Umbilical cord (tissue), 2 donors: Measurements from ENCODE around the gene HOOK2. TPM values are rescaled to one million over a fixed set of nuclear protein-coding genes. Genes with fewer than 3 reads are reported as not detected.
A peak's percentile ranks its signal among the peaks of the same experiment; 100 is the strongest.
"Not testable (repeated sequence)": the region's sequence is repeated elsewhere in the genome, so short reads cannot be mapped to it uniquely, and the experiment has no call there.

Source experiments
- DNase-seq: peaks from one replicate; pipeline ENCODE4 v3.0.0-alpha.2; 2015; ENCODE audit warnings: low spot score
- total RNA-seq: library from RNA; depleted of rRNA; stranded (reverse); fragments of >200 nt; gene quantifications from one replicate; pipeline ENCODE4 v1.2.3, GENCODE V29; 2014; ENCODE audit warnings: low replicate concordance; ENCODE audit not compliant: insufficient read depth

HOOK2 gene
- total RNA-seq, result 17.1 TPM

- DNase-seq, result peak; percentile 60
Observed at GRCh38 chr19:12774588-12775555, at the start of gene HOOK2. TSS of gene HOOK2 (minus strand) at chr19:12775552. CDS start at chr19:12775449, 103 bp downstream.

- no peak for DNase-seq
Observed at GRCh38 chr19:12821761-12822160, 46.4 kb upstream of the HOOK2 start.

- not testable (repeated sequence) for DNase-seq
Observed at GRCh38 chr19:12817810-12818209, 42.5 kb upstream of the HOOK2 start.

GRCh38 chr19:12817188-12817587 lies 41.8 kb upstream of the HOOK2 start:
- not testable (repeated sequence) for DNase-seq

- no peak for DNase-seq
Observed at GRCh38 chr19:12815088-12815487, 39.7 kb upstream of the HOOK2 start.

- DNase-seq, result peak; percentile 92
Observed at GRCh38 chr19:12806242-12807081, 31.1 kb upstream of the HOOK2 start, which contains the start of gene RNASEH2A. TSS of gene RNASEH2A (plus strand) at chr19:12806584. CDS start at chr19:12806674, 90 bp downstream.

- DNase-seq, result no peak
Observed at GRCh38 chr19:12804051-12804450, 28.7 kb upstream of the HOOK2 start.

- DNase-seq, result peak; percentile 14
Observed at GRCh38 chr19:12802267-12803106, 27.1 kb upstream of the HOOK2 start.

- peak; percentile 65 for DNase-seq
Observed at GRCh38 chr19:12801466-12802266, 26.3 kb upstream of the HOOK2 start, which contains the start of the genes PRDX2 and THSD8. TSS of gene PRDX2 (minus strand) at chr19:12801800. CDS start at chr19:12801261, 539 bp downstream. TSS of gene THSD8 (plus strand) at chr19:12802069. CDS start at chr19:12802072, 3 bp downstream.

GRCh38 chr19:12800923-12801465 lies 25.6 kb upstream of the HOOK2 start:
- DNase-seq, result peak; percentile 11

GRCh38 chr19:12800466-12800770 lies 25.1 kb upstream of the HOOK2 start:
- DNase-seq, result no peak

- no peak for DNase-seq
Observed at GRCh38 chr19:12799742-12800465, 24.6 kb upstream of the HOOK2 start.

GRCh38 chr19:12797607-12798006 lies 22.3 kb upstream of the HOOK2 start:
- DNase-seq, result not testable (repeated sequence)

GRCh38 chr19:12797141-12797587 lies 21.8 kb upstream of the HOOK2 start:
- no peak for DNase-seq

- DNase-seq, result peak; percentile 92
Observed at GRCh38 chr19:12796146-12797071, 21.1 kb upstream of the HOOK2 start.

- DNase-seq, result no peak
Observed at GRCh38 chr19:12794971-12795381, 19.6 kb upstream of the HOOK2 start.

GRCh38 chr19:12794196-12794941 lies 19.0 kb upstream of the HOOK2 start:
- peak; percentile 25 for DNase-seq
